MG63 (cell line): ENCODE data around the gene RPGRIP1. TPM values are rescaled to one million over a fixed set of nuclear protein-coding genes. Genes with fewer than 3 reads are reported as not detected.
"Not testable (repeated sequence)": the region's sequence is repeated elsewhere in the genome, so short reads cannot be mapped to it uniquely, and the experiment has no call there.

Experiments used
- DNase-seq: peaks from one replicate; pipeline ENCODE4 v3.0.0-alpha.2; 2020
- H3K27me3 ChIP-seq: fragments of 250-450 bp; sonication (Bioruptor Pico); 2 replicates; pipeline ENCODE4 v1.5.1; 2020; ENCODE audit warnings: mild to moderate bottlenecking, moderate library complexity
- H3K36me3 ChIP-seq: fragments of 250-450 bp; sonication (Bioruptor Pico); 2 replicates; pipeline ENCODE4 v1.5.1; 2020; ENCODE audit warnings: mild to moderate bottlenecking, moderate library complexity
- H3K4me3 ChIP-seq: fragments of 250-450 bp; sonication (Bioruptor Pico); 2 replicates; pipeline ENCODE4 v1.5.1; 2020; ENCODE audit warnings: mild to moderate bottlenecking, moderate library complexity
- H3K9me3 ChIP-seq: fragments of 250-450 bp; sonication (Bioruptor Pico); 2 replicates; pipeline ENCODE4 v1.5.1; 2020; ENCODE audit warnings: mild to moderate bottlenecking, moderate library complexity
- total RNA-seq: library from RNA; depleted of rRNA; stranded (reverse); fragments of >200 nt; shearing (Covaris generic); gene quantifications from 2 replicates; pipeline ENCODE4 v1.2.3, GENCODE V29; 2014; ENCODE audit warnings: low replicate concordance

RPGRIP1 gene
- total RNA-seq, 1 experiment from 2014 or later = not detected

- not testable (repeated sequence) for DNase-seq, H3K27me3 ChIP-seq, H3K9me3 ChIP-seq, H3K4me3 ChIP-seq
- H3K36me3 ChIP-seq = peaks cover 15% of the 10 kb centered on the region
Measured at GRCh38 chr14:21272661-21273060, 7.2 kb upstream of the RPGRIP1 start.

- no peak for DNase-seq
- no peaks in the 10 kb centered on the region for H3K36me3 ChIP-seq
- H3K9me3 ChIP-seq = no peaks in the 10 kb centered on the region
- no peak overlapping the region for H3K4me3 ChIP-seq
- no peaks in the 10 kb centered on the region for H3K27me3 ChIP-seq
Measured at GRCh38 chr14:21275261-21275858, 4.5 kb upstream of the RPGRIP1 start.

GRCh38 chr14:21278632-21279031 lies 1.3 kb upstream of the RPGRIP1 start:
- no peaks in the 10 kb centered on the region for H3K27me3 ChIP-seq
- no peak overlapping the region for H3K4me3 ChIP-seq
- DNase-seq = no peak
- no peaks in the 10 kb centered on the region for H3K36me3 ChIP-seq
- no peaks in the 10 kb centered on the region for H3K9me3 ChIP-seq

GRCh38 chr14:21281917-21282316 lies 2.0 kb downstream of the RPGRIP1 start:
- H3K36me3 ChIP-seq, H3K27me3 ChIP-seq, DNase-seq, H3K4me3 ChIP-seq, H3K9me3 ChIP-seq: not testable (repeated sequence)

GRCh38 chr14:21286516-21286915 lies 6.6 kb downstream of the RPGRIP1 start:
- H3K4me3 ChIP-seq, DNase-seq, H3K9me3 ChIP-seq, H3K36me3 ChIP-seq, H3K27me3 ChIP-seq: not testable (repeated sequence)

GRCh38 chr14:21287168-21287567 lies 7.3 kb downstream of the RPGRIP1 start:
- H3K4me3 ChIP-seq = no peak overlapping the region
- no peak for DNase-seq
- H3K36me3 ChIP-seq = no peaks in the 10 kb centered on the region
- H3K27me3 ChIP-seq = no peaks in the 10 kb centered on the region
- no peaks in the 10 kb centered on the region for H3K9me3 ChIP-seq

GRCh38 chr14:21294026-21294425 lies 14.1 kb downstream of the RPGRIP1 start:
- not testable (repeated sequence) for H3K27me3 ChIP-seq, H3K9me3 ChIP-seq, DNase-seq, H3K36me3 ChIP-seq, H3K4me3 ChIP-seq

GRCh38 chr14:21298358-21298757 lies 18.5 kb downstream of the RPGRIP1 start:
- H3K4me3 ChIP-seq = no peak overlapping the region
- no peaks in the 10 kb centered on the region for H3K36me3 ChIP-seq
- no peak for DNase-seq
- H3K9me3 ChIP-seq = no peaks in the 10 kb centered on the region
- H3K27me3 ChIP-seq = no peaks in the 10 kb centered on the region

- Histone ChIP-seq H3K27me3 (no peaks in the 10 kb centered on the region), H3K4me3 (no peak overlapping the region), H3K36me3 (no peaks in the 10 kb centered on the region), H3K9me3 (no peaks in the 10 kb centered on the region)
- DNase-seq = no peak
Measured at GRCh38 chr14:21299562-21300130, 19.8 kb downstream of the RPGRIP1 start.

- Histone ChIP-seq H3K4me3 (peak overlapping the region; percentile 25), H3K9me3 (no peaks in the 10 kb centered on the region), H3K27me3 (no peaks in the 10 kb centered on the region), H3K36me3 (no peaks in the 10 kb centered on the region)
- DNase-seq = peak; percentile 27
Measured at GRCh38 chr14:21300892-21301291, 21.0 kb downstream of the RPGRIP1 start.

- DNase-seq = no peak
Measured at GRCh38 chr14:21302013-21302835, 22.3 kb downstream of the RPGRIP1 start.

GRCh38 chr14:21302836-21303140 lies 22.9 kb downstream of the RPGRIP1 start:
- DNase-seq, H3K27me3 ChIP-seq, H3K36me3 ChIP-seq, H3K9me3 ChIP-seq, H3K4me3 ChIP-seq: not testable (repeated sequence)

More at GRCh38 chr14:21302013-21302835, 22.3 kb downstream of the RPGRIP1 start:
- H3K36me3 ChIP-seq = no peaks in the 10 kb centered on the region
- H3K4me3 ChIP-seq = no peak overlapping the region
- H3K9me3 ChIP-seq = no peaks in the 10 kb centered on the region
- H3K27me3 ChIP-seq = no peaks in the 10 kb centered on the region

GRCh38 chr14:21307637-21308036 lies 27.8 kb downstream of the RPGRIP1 start:
- no peak for DNase-seq
- no peak overlapping the region for H3K4me3 ChIP-seq
- H3K36me3 ChIP-seq = no peaks in the 10 kb centered on the region
- no peaks in the 10 kb centered on the region for H3K27me3 ChIP-seq
- H3K9me3 ChIP-seq = no peaks in the 10 kb centered on the region

GRCh38 chr14:21308132-21308478 lies 28.2 kb downstream of the RPGRIP1 start:
- H3K9me3 ChIP-seq = no peaks in the 10 kb centered on the region
- H3K27me3 ChIP-seq = no peaks in the 10 kb centered on the region
- DNase-seq = no peak
- H3K36me3 ChIP-seq = no peaks in the 10 kb centered on the region
- H3K4me3 ChIP-seq = no peak overlapping the region

GRCh38 chr14:21308479-21309237 lies 28.8 kb downstream of the RPGRIP1 start:
- Histone ChIP-seq H3K4me3 (0 out of 2 replicates have a peak overlapping the region, but pooled peaks have one; percentile 7), H3K27me3 (no peaks in the 10 kb centered on the region), H3K36me3 (no peaks in the 10 kb centered on the region), H3K9me3 (no peaks in the 10 kb centered on the region)
- peak; percentile 25 for DNase-seq

- Histone ChIP-seq H3K4me3 (no peak overlapping the region), H3K36me3 (no peaks in the 10 kb centered on the region), H3K27me3 (no peaks in the 10 kb centered on the region), H3K9me3 (no peaks in the 10 kb centered on the region)
- no peak for DNase-seq
Measured at GRCh38 chr14:21309238-21309636, 29.4 kb downstream of the RPGRIP1 start.

GRCh38 chr14:21309956-21310355 lies 30.1 kb downstream of the RPGRIP1 start:
- no peak overlapping the region for H3K4me3 ChIP-seq
- no peaks in the 10 kb centered on the region for H3K36me3 ChIP-seq
- H3K27me3 ChIP-seq = no peaks in the 10 kb centered on the region
- H3K9me3 ChIP-seq = no peaks in the 10 kb centered on the region
- DNase-seq = no peak
